ENCODE results near the gene ZNF778.

Gene ZNF778

GRCh38 chr16:89194340-89195311, 22.9 kb upstream of the ZNF778 start:
- DNase-seq = no peak

GRCh38 chr16:89195521-89196171, 21.9 kb upstream of the ZNF778 start:
- DNase-seq = no peak

GRCh38 chr16:89197033-89197632, 20.4 kb upstream of the ZNF778 start:
- DNase-seq = no peak

GRCh38 chr16:89197633-89198416, 19.7 kb upstream of the ZNF778 start:
- no peak for DNase-seq

- DNase-seq = no peak
Observed at GRCh38 chr16:89198417-89199240, 18.9 kb upstream of the ZNF778 start.

- DNase-seq = no peak
Observed at GRCh38 chr16:89199241-89200123, 18.0 kb upstream of the ZNF778 start.

- no peak for DNase-seq
Observed at GRCh38 chr16:89200124-89200849, 17.2 kb upstream of the ZNF778 start, which contains the start of gene SLC22A31. SLC22A31 (minus strand) TSS chr16:89200537; CDS start chr16:89200501, 36 bp downstream.

GRCh38 chr16:89200850-89201411, 16.6 kb upstream of the ZNF778 start:
- DNase-seq = no peak

- DNase-seq = no peak
Observed at GRCh38 chr16:89201439-89202377, 15.8 kb upstream of the ZNF778 start.

GRCh38 chr16:89202422-89203215, 14.9 kb upstream of the ZNF778 start:
- no peak for DNase-seq

- DNase-seq = no peak
Observed at GRCh38 chr16:89207993-89208392, 9.5 kb upstream of the ZNF778 start.

GRCh38 chr16:89209522-89210044, 7.9 kb upstream of the ZNF778 start:
- no peak for DNase-seq

GRCh38 chr16:89210165-89210903, 7.2 kb upstream of the ZNF778 start:
- DNase-seq = no peak

GRCh38 chr16:89210904-89211515, 6.5 kb upstream of the ZNF778 start:
- no peak for DNase-seq

- no peak for DNase-seq
Observed at GRCh38 chr16:89216315-89217137, 977 bp upstream of the ZNF778 start.

- no peak for DNase-seq
Observed at GRCh38 chr16:89217138-89217387, 440 bp upstream of the ZNF778 start.

All from NCI-H187 treated with DMSO at 0.1 percent for 48 hours (cell line).